CD4-positive, CD25-positive, alpha-beta regulatory T cell (primary cell): ENCODE measurements around the gene DCAF17. TPM values are rescaled to one million over a fixed set of nuclear protein-coding genes. Genes with fewer than 3 reads are reported as not detected.

ENCODE experiments used
- ATAC-seq, 2 donors: fragments of 150-1000 bp; cut with Tn5 transposase; one replicate each; pipeline ENCODE4 v1.10.0; 2021; ENCODE audit warnings: low read depth in 2 of 2, moderate number of reproducible peaks in 2 of 2, moderate library complexity in 1 of 2
- DNase-seq, 3 donors: peaks; one replicate each; pipeline versions ENCODE4 v3.0.0 to v3.0.0-alpha.2; 2012 to 2022; ENCODE audit warnings: mixed read lengths in 1 of 3
- H3K27ac ChIP-seq: one replicate; pipeline ENCODE4 v1.7.0; 2013; ENCODE audit warnings: mild to moderate bottlenecking, low read length; ENCODE audit not compliant: insufficient read depth, poor library complexity, severe bottlenecking
- H3K27me3 ChIP-seq: one replicate; pipeline ENCODE4 v1.7.0; 2013; ENCODE audit warnings: low read length; ENCODE audit not compliant: control insufficient read depth, insufficient read depth
- H3K36me3 ChIP-seq: one replicate; pipeline ENCODE4 v1.7.0; 2013; ENCODE audit warnings: mild to moderate bottlenecking, low read length, moderate library complexity; ENCODE audit not compliant: control insufficient read depth, insufficient read depth
- H3K4me1 ChIP-seq: 2 replicates; pipeline ENCODE4 v1.7.0; 2013; ENCODE audit warnings: mild to moderate bottlenecking, low read length; ENCODE audit not compliant: insufficient read depth, control insufficient read depth, poor library complexity, severe bottlenecking
- H3K4me3 ChIP-seq: one replicate; pipeline ENCODE4 v1.7.0; 2013; ENCODE audit warnings: low read depth, mild to moderate bottlenecking, low read length, moderate library complexity
- H3K9me3 ChIP-seq, 2 experiments: 1 replicate in 1 of 2; 2 replicates in 1 of 2; pipeline ENCODE4 v1.7.0; 2013; ENCODE audit warnings: low read length in 2 of 2, mild to moderate bottlenecking in 1 of 2, moderate library complexity in 1 of 2; ENCODE audit not compliant: control insufficient read depth in 2 of 2
- H3K27ac Mint-ChIP-seq, 3 donors: one replicate each; pipeline ENCODE4 v1.8.0; 2020 to 2022; ENCODE audit warnings: mild to moderate bottlenecking in 3 of 3, mixed read lengths in 3 of 3, moderate library complexity in 2 of 3
- H3K27me3 Mint-ChIP-seq: one replicate; pipeline ENCODE4 v1.8.0; 2022; ENCODE audit warnings: mild to moderate bottlenecking, mixed read lengths
- H3K36me3 Mint-ChIP-seq: one replicate; pipeline ENCODE4 v1.8.0; 2020; ENCODE audit warnings: mixed read lengths
- H3K4me1 Mint-ChIP-seq, 4 donors: one replicate each; pipeline ENCODE4 v1.8.0; 2020 to 2022; ENCODE audit warnings: mixed read lengths in 4 of 4, mild to moderate bottlenecking in 1 of 4
- H3K4me3 Mint-ChIP-seq, 4 donors: one replicate each; pipeline ENCODE4 v1.8.0; 2020 to 2022; ENCODE audit warnings: mild to moderate bottlenecking in 4 of 4, mixed read lengths in 4 of 4, moderate library complexity in 3 of 4
- H3K9me3 Mint-ChIP-seq, 7 donors: one replicate each; pipeline ENCODE4 v1.8.0; 2020 to 2022; ENCODE audit warnings: mixed read lengths in 7 of 7, mild to moderate bottlenecking in 3 of 7, moderate library complexity in 2 of 7
- polyA plus RNA-seq, 4 donors: library from polyadenylated mRNA; unstranded; fragments of 300-500 nt; fragmentation: Illumina TruSeq; gene quantifications; one replicate each; pipeline ENCODE4 v1.2.3, GENCODE V29; 2021
- total RNA-seq: library from RNA; stranded (reverse); gene quantifications from one replicate; pipeline ENCODE4 v1.2.3, GENCODE V29; 2022

Gene DCAF17
- total and polyA plus RNA-seq, 5 donors from 2014 or later: 10.3 to 18.4 (median 12.7) TPM

DNA sequence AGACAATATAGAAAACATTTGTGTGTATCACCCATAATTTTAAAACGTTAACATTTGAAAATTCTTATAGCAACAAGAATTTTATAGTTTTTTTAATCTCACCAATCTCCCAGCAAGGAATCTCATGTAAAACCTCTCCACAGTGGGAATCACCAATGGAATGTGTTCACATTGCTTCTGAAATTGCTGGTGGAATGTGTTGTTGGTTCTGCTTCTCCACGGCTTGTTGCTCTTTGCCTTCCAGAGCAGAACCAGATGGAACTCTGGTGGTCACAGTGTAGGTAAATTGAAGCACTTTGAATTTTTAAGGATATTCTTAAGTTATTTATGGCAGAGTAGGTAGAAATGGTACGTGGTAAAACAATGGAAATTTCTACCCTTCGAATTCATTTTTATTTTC is 35.1 kb downstream of the DCAF17 start:
- H3K36me3 ChIP-seq: peaks cover 45% of the 10 kb centered on the region

DNA sequence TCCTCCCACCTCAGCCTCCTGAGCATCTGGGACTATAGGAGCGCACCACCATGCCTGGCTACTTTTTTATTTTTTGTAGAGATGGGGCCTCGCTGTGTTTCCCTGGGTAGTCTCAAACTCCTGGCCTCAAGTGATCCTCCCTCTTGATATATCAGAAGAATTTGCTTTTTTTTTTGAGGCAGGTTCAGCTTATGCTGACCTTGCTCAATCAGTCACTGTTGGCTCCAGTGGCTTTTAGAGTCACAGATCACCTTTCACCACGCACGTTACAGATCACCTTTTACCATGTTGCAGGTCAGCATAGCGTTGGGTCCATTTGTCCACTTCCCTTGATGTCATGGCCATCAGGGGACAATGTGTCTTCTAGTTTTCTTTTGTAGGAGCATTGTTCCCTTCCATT is 36.1 kb downstream of the DCAF17 start:
- H3K27ac Mint-ChIP-seq: no peak overlapping the region
- H3K9me3 Mint-ChIP-seq: no peaks in the 10 kb centered on the region
- no peak overlapping the region for H3K27ac ChIP-seq
- no peaks in the 10 kb centered on the region for H3K4me1 ChIP-seq
- no peak overlapping the region for H3K4me3 ChIP-seq
- ATAC-seq (no peak), DNase-seq (no peak)
- peaks cover 0 to 7% (median 0%) of the 10 kb centered on the region in 4 donors for H3K4me1 Mint-ChIP-seq
- peaks cover 52% of the 10 kb centered on the region for H3K36me3 ChIP-seq
- H3K27me3 ChIP-seq: no peaks in the 10 kb centered on the region
- no peaks in the 10 kb centered on the region for H3K27me3 Mint-ChIP-seq
- H3K36me3 Mint-ChIP-seq: peaks cover 55% of the 10 kb centered on the region
- no peaks in the 10 kb centered on the region for H3K9me3 ChIP-seq
- no peak overlapping the region for H3K4me3 Mint-ChIP-seq

More for the DNA sequence above, 35.1 kb downstream of the DCAF17 start:
- H3K4me3 ChIP-seq: no peak overlapping the region
- Mint-ChIP-seq H3K27ac (no peak overlapping the region), H3K36me3 (peaks cover 49% of the 10 kb centered on the region), H3K4me1 (peaks cover 0 to 7% (median 0%) of the 10 kb centered on the region in 4 donors), H3K9me3 (no peaks in the 10 kb centered on the region), H3K27me3 (no peaks in the 10 kb centered on the region), H3K4me3 (no peak overlapping the region)
- ATAC-seq (no peak), DNase-seq (no peak)
- no peak overlapping the region for H3K27ac ChIP-seq
- H3K4me1 ChIP-seq: no peaks in the 10 kb centered on the region
- H3K9me3 ChIP-seq: no peaks in the 10 kb centered on the region
- no peaks in the 10 kb centered on the region for H3K27me3 ChIP-seq

DNA sequence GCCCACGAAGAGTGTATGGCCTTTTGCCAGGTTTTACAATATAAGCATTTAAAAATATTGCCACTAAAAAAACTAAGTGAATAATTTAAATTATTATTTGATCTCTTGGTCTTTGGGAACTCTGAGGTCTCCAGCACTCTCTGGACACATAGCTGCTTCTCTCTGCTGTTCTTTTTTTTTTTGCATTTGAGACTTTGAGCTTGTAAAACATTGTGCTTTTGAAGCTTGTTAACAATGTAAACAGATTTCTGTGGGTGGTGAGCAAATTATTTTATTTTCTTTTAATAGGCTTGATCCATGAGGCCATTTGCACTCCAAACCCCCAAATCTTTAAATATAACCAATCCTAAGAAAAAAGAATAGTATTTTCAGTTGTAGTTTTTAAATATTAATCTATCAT is 42.0 kb downstream of the DCAF17 start:
- Mint-ChIP-seq H3K27me3 (no peaks in the 10 kb centered on the region), H3K4me3 (no peak overlapping the region), H3K4me1 (peaks cover 0 to 9% (median 0%) of the 10 kb centered on the region in 4 donors), H3K36me3 (peaks cover 47% of the 10 kb centered on the region), H3K9me3 (no peaks in the 10 kb centered on the region), H3K27ac (no peak overlapping the region)
- H3K27ac ChIP-seq: no peak overlapping the region
- no peaks in the 10 kb centered on the region for H3K9me3 ChIP-seq
- ATAC-seq (no peak), DNase-seq (no peak)
- H3K4me1 ChIP-seq: no peaks in the 10 kb centered on the region
- no peak overlapping the region for H3K4me3 ChIP-seq
- H3K36me3 ChIP-seq: peaks cover 58% of the 10 kb centered on the region
- H3K27me3 ChIP-seq: no peaks in the 10 kb centered on the region

DNA sequence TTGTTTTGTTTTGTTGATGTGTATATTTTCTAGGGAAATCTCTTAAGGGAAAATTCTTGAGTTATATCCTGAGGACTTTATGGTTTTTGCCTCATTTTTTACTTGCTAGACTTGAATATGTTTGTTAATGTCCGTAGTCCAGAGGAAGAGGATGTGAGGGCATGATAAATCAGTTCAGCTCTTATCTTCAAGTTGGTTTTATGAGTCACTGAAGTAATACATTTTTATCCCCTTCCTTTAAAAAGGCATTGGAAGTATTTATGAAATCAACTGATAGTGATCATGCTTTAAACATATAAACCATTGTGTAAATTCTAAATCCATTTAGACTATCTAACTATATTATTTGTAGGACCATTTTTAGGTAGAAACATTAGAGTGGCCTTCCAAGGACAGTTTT is 44.3 kb downstream of the DCAF17 start:
- Histone ChIP-seq H3K4me3 (no peak overlapping the region), H3K27ac (no peak overlapping the region), H3K4me1 (no peaks in the 10 kb centered on the region), H3K36me3 (peaks cover 54% of the 10 kb centered on the region), H3K27me3 (no peaks in the 10 kb centered on the region), H3K9me3 (no peaks in the 10 kb centered on the region)
- DNase-seq: no peak
- H3K27ac Mint-ChIP-seq: no peak overlapping the region
- H3K36me3 Mint-ChIP-seq: peaks cover 53% of the 10 kb centered on the region
- H3K27me3 Mint-ChIP-seq: no peaks in the 10 kb centered on the region
- H3K9me3 Mint-ChIP-seq: no peaks in the 10 kb centered on the region
- ATAC-seq: no peak
- H3K4me1 Mint-ChIP-seq: peaks cover 0 to 8% (median 3%) of the 10 kb centered on the region in 4 donors
- H3K4me3 Mint-ChIP-seq: no peak overlapping the region

DNA sequence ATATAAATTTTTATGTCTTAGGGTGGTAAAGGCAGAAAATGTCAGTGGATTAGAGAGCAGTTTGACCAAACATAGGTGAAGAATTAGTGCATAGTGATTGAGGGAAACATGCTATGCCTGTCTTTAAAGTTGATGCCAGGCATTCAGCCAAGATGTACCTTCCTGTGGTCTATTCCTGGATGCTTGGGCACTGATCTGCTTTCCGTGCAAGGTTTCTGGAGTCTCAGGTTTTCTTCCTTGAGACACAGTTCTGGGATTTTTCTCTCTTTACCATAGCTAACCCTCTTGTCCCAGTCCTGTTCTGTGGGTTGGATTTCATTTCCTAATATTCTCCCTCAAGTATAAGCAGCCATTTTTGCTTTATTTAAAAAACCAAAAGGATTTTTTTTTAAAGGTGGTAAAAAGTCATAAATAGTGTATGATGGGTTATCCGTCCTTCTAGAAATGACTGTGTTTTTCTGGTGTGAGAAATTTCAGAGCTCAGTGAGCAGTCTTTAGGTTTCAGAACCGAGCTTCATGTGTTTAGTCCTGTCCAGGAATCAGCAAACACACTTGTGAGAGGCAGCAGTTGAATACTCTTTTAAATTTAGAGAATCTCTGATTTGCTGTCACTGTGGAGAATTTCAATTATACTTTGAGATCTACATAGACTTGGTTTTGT is 45.3 kb downstream of the DCAF17 start:
- Histone ChIP-seq H3K4me3 (no peak overlapping the region), H3K27me3 (no peaks in the 10 kb centered on the region), H3K27ac (no peak overlapping the region), H3K9me3 (no peaks in the 10 kb centered on the region), H3K36me3 (peaks cover 44% of the 10 kb centered on the region), H3K4me1 (no peaks in the 10 kb centered on the region)
- ATAC-seq (no peak), DNase-seq (no peak)
- Mint-ChIP-seq H3K9me3 (no peaks in the 10 kb centered on the region), H3K4me3 (no peak overlapping the region), H3K27ac (peak overlapping the region in 1 of 3 donors; percentile 10), H3K27me3 (no peaks in the 10 kb centered on the region), H3K4me1 (peaks cover 4 to 8% (median 6%) of the 10 kb centered on the region in 4 donors), H3K36me3 (peaks cover 49% of the 10 kb centered on the region)

DNA sequence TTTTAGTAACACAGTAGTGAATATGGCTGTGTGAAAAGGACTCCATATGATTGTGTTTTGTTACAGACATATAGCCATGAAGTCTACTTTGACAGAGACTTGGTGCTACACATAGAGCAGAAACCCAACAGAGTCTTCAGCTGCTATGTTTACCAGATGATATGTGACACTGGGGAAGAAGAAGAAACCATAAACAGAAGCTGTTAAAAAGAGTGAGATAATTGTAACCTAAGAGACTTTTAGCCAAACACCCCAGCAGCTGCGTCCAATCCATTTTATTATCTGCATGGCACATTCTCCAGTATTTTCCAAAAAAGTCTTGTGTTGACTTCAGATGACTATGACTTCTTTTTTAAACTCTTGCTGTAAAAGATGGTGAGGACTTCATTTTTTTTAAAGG is 46.9 kb downstream of the DCAF17 start:
- no peaks in the 10 kb centered on the region for H3K27me3 ChIP-seq
- Mint-ChIP-seq H3K4me1 (peaks cover 7 to 22% (median 16%) of the 10 kb centered on the region in 4 donors), H3K36me3 (peaks cover 46% of the 10 kb centered on the region), H3K9me3 (no peaks in the 10 kb centered on the region), H3K27me3 (no peaks in the 10 kb centered on the region), H3K4me3 (no peak overlapping the region), H3K27ac (peak overlapping the region in 1 of 3 donors; percentile 2)
- H3K4me3 ChIP-seq: no peak overlapping the region
- no peaks in the 10 kb centered on the region for H3K9me3 ChIP-seq
- H3K27ac ChIP-seq: no peak overlapping the region
- peaks cover 32% of the 10 kb centered on the region for H3K36me3 ChIP-seq
- H3K4me1 ChIP-seq: peaks cover 8% of the 10 kb centered on the region
- ATAC-seq (no peak), DNase-seq (no peak)

DNA sequence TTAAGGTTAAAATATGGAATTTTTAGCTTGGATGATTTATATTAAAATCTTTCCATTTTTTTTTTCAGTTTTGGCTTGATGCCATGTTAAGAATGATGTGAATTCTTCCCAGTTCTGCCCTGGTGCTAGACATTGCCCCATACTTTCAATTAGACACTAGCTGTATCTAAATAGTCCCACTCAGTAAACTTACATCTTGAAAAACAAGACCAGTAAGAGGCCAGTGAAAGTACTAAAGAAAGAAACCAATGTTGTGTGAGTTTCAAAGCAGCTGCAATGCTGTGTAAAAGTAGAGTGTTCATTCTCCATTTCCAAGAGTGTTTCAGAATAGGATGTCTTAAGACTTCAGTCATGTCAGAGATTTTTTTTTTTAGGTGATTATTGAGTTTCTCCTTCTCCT is 48.3 kb downstream of the DCAF17 start:
- Histone ChIP-seq H3K27ac (no peak overlapping the region), H3K4me1 (peaks cover 10% of the 10 kb centered on the region), H3K4me3 (no peak overlapping the region), H3K27me3 (no peaks in the 10 kb centered on the region), H3K36me3 (peaks cover 27% of the 10 kb centered on the region), H3K9me3 (no peaks in the 10 kb centered on the region)
- DNase-seq (no peak), ATAC-seq (no peak)
- Mint-ChIP-seq H3K9me3 (no peaks in the 10 kb centered on the region), H3K27ac (no peak overlapping the region), H3K27me3 (no peaks in the 10 kb centered on the region), H3K36me3 (peaks cover 52% of the 10 kb centered on the region), H3K4me1 (peaks cover 7 to 24% (median 18%) of the 10 kb centered on the region in 4 donors), H3K4me3 (no peak overlapping the region)

DNA sequence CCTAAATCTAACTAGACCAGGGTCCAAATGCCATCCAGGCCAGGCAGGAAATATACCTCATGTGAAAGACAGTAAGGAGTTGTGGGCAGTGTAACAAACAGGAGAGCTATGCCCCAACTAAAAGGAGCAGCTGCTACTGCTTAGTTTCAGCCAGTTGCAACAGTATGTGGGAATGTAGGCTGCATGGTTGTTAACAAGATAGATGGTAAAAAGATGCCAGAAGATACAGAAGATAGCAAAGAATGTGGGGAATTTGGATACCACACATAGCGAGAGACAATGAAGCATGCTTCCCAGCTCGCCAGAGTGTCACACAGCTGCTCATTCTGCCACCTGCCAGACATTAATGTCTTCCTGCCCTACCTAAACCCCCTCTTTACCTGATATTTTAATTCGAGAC is 48.9 kb downstream of the DCAF17 start:
- Histone ChIP-seq H3K9me3 (no peaks in the 10 kb centered on the region), H3K4me1 (peaks cover 10% of the 10 kb centered on the region), H3K27me3 (no peaks in the 10 kb centered on the region), H3K36me3 (peaks cover 25% of the 10 kb centered on the region), H3K27ac (no peak overlapping the region), H3K4me3 (no peak overlapping the region)
- no peak for DNase-seq
- H3K9me3 Mint-ChIP-seq: no peaks in the 10 kb centered on the region
- H3K27ac Mint-ChIP-seq: no peak overlapping the region
- H3K36me3 Mint-ChIP-seq: peaks cover 52% of the 10 kb centered on the region
- no peak for ATAC-seq
- no peak overlapping the region for H3K4me3 Mint-ChIP-seq
- no peaks in the 10 kb centered on the region for H3K27me3 Mint-ChIP-seq
- peaks cover 7 to 24% (median 18%) of the 10 kb centered on the region in 4 donors for H3K4me1 Mint-ChIP-seq
